MG63 (cell line): ENCODE results near the gene MYADM. TPM values are rescaled to one million over a fixed set of nuclear protein-coding genes. Genes with fewer than 3 reads are reported as not detected.

Experiments used
- DNase-seq: peaks from one replicate; pipeline ENCODE4 v3.0.0-alpha.2; 2020
- H3K27me3 ChIP-seq: fragments of 250-450 bp; sonication (Bioruptor Pico); 2 replicates; pipeline ENCODE4 v1.5.1; 2020; ENCODE audit warnings: mild to moderate bottlenecking, moderate library complexity
- H3K36me3 ChIP-seq: fragments of 250-450 bp; sonication (Bioruptor Pico); 2 replicates; pipeline ENCODE4 v1.5.1; 2020; ENCODE audit warnings: mild to moderate bottlenecking, moderate library complexity
- H3K4me3 ChIP-seq: fragments of 250-450 bp; sonication (Bioruptor Pico); 2 replicates; pipeline ENCODE4 v1.5.1; 2020; ENCODE audit warnings: mild to moderate bottlenecking, moderate library complexity
- H3K9me3 ChIP-seq: fragments of 250-450 bp; sonication (Bioruptor Pico); 2 replicates; pipeline ENCODE4 v1.5.1; 2020; ENCODE audit warnings: mild to moderate bottlenecking, moderate library complexity
- total RNA-seq: library from RNA; depleted of rRNA; stranded (reverse); fragments of >200 nt; shearing (Covaris generic); gene quantifications from 2 replicates; pipeline ENCODE4 v1.2.3, GENCODE V29; 2014; ENCODE audit warnings: low replicate concordance; rRNA removed

MYADM gene
- total RNA-seq, 1 experiment from 2014 or later, result 8.3 TPM

DNA sequence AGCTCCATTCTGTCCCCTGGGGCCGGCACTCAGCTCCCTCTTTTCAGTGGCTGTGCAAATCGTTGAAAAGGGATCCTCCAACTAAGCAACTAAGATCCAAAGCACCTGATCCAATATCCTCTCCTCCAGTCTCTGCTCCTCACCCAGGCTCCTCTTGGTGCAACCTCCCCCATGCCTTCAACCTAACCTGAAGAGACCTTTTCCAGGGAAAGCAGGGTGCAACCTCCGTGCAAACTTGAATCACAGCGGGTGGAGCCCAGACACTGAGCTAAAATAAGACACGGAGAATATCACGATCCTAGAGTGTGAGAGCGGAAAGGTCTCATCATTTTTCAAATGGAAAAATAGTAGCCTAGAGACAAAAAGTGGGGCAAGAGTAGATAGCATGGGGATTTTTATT is 49.7 kb downstream of the MYADM start:
- Histone ChIP-seq H3K36me3 (no peaks in the 10 kb centered on the region), H3K4me3 (no peak overlapping the region), H3K27me3 (peaks cover 8% of the 10 kb centered on the region; the same call in 1 of the 2 replicates), H3K9me3 (no peaks in the 10 kb centered on the region)
- DNase-seq, result no peak

Other genes with a start within 250 kb of the MYADM start
- gene DPRX, start 235.9 kb upstream of the MYADM start, total RNA-seq, result not detected in 2 replicates
- gene NLRP12, start 43.6 kb upstream of the MYADM start, total RNA-seq, result not detected in 2 replicates
- not detected in 2 replicates for gene PRKCG, start 14.3 kb downstream of the MYADM start, total RNA-seq
- not detected in 2 replicates for gene CACNG7, start 41.4 kb downstream of the MYADM start, total RNA-seq
- 0.05 TPM in 1 of 2 replicates, not detected in the other for gene CACNG8, start 95.1 kb downstream of the MYADM start, total RNA-seq
- 0.43 TPM in 1 of 2 replicates, not detected in the other for gene CACNG6, start 123.8 kb downstream of the MYADM start, total RNA-seq
- gene VSTM1, start 196.0 kb downstream of the MYADM start, total RNA-seq, result not detected in 2 replicates
- gene TARM1, start 213.5 kb downstream of the MYADM start, total RNA-seq, result not detected in 2 replicates
- gene OSCAR, start 232.9 kb downstream of the MYADM start, total RNA-seq, result not detected in 2 replicates
- gene NDUFA3, start 235.0 kb downstream of the MYADM start, total RNA-seq, result 4.8 and 23.1 TPM in 2 replicates
- 23.9 and 36.5 TPM in 2 replicates for gene TFPT, start 247.8 kb downstream of the MYADM start, total RNA-seq
- gene PRPF31, start 247.9 kb downstream of the MYADM start, total RNA-seq, result 88.3 and 112 TPM in 2 replicates